Neural cell (in vitro differentiated cells): ENCODE results near the gene RPS15.

Experiments used
- EP300 ChIP-seq: fragments of 450-650 bp; conservative IDR thresholded peaks from 2 replicates; pipeline ENCODE4 v1.6.1; 2014; ENCODE audit warnings: antibody characterized with exemption, mild to moderate bottlenecking, moderate library complexity; ENCODE audit not compliant: poor library complexity, severe bottlenecking
- POLR2AphosphoS5 ChIP-seq: IDR thresholded peaks from 2 replicates; pipeline ENCODE4 v1.6.1; 2012
- SMC3 ChIP-seq: fragments of 450-650 bp; conservative IDR thresholded peaks from 2 replicates; pipeline ENCODE4 v1.6.1; 2014; ENCODE audit warnings: antibody characterized with exemption, mild to moderate bottlenecking, moderate library complexity; ENCODE audit not compliant: poor library complexity
- TAF1 ChIP-seq: IDR thresholded peaks from 2 replicates; pipeline ENCODE4 v1.6.1; 2012; ENCODE audit warnings: low read depth
- TF ChIP-seq, protein P1 (sequence below): fragments of 450-650 bp; IDR thresholded peaks from 2 replicates; pipeline ENCODE4 v1.5.1; 2014; ENCODE audit warnings: antibody characterized with exemption, mild to moderate bottlenecking, moderate library complexity; ENCODE audit not compliant: poor library complexity, severe bottlenecking

DNA sequence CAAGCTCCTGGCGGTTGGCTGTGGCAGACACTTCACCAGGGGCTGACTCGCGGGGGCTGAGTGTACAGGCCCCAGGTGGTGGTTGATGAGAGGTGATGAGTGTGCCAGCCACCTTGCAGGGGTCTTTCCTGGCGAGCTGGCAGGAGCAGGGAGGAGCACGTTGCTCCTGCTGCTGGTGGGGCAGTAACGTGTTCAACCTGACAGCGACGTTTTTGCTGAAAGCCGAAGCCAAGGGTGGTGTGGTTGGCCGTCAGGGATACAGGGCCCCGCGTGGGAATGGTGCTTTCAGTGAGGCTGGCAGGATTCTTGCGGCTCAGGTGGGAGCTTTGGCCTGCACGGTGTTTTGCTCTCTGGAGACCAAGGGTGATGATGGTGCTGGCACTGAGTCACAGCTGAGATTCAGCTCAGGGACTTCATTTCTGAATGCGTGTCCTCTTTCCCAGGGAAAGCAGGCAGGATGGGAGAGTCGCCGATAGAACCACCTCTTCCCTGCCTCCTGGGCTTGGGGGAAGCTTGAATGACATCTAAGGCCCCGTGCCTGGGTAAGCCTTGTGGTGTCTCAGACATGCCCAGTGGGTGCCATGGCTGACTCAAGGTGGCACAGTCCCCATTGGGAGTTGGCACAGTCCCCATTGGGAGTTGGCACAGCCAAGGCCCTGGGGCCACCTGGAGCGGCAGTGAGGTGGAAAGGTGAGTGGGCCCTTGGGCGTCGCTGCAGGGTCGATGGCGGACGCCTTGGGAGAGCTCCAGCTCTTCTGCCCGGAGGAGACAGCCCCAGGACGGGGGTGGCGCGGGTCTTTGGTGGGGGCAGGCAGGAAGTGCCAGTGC, 22.0 kb upstream of the RPS15 start:
- TF ChIP-seq, protein P1, sequence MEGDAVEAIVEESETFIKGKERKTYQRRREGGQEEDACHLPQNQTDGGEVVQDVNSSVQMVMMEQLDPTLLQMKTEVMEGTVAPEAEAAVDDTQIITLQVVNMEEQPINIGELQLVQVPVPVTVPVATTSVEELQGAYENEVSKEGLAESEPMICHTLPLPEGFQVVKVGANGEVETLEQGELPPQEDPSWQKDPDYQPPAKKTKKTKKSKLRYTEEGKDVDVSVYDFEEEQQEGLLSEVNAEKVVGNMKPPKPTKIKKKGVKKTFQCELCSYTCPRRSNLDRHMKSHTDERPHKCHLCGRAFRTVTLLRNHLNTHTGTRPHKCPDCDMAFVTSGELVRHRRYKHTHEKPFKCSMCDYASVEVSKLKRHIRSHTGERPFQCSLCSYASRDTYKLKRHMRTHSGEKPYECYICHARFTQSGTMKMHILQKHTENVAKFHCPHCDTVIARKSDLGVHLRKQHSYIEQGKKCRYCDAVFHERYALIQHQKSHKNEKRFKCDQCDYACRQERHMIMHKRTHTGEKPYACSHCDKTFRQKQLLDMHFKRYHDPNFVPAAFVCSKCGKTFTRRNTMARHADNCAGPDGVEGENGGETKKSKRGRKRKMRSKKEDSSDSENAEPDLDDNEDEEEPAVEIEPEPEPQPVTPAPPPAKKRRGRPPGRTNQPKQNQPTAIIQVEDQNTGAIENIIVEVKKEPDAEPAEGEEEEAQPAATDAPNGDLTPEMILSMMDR = no peak
- no peak for TF ChIP-seq SMC3
- no peak for TF ChIP-seq TAF1
- no peak for TF ChIP-seq POLR2AphosphoS5
- no peak for TF ChIP-seq EP300
